D341Med (cell line): Measurements from ENCODE around the gene ATP13A2.
"Not testable (repeated sequence)": the region's sequence is repeated elsewhere in the genome, so short reads cannot be mapped to it uniquely, and the experiment has no call there.

Source experiments
- DNase-seq: peaks from one replicate; pipeline ENCODE4 v3.0.0; 2012; ENCODE audit warnings: low spot score

The ATP13A2 gene

GRCh38 chr1:16961297-16962133 lies 50.2 kb downstream of the ATP13A2 start:
- no peak for DNase-seq

- no peak for DNase-seq
These were observed 51.0 kb downstream of the ATP13A2 start for GRCh38 chr1:16960560-16961296.

GRCh38 chr1:16958475-16958874 lies 53.3 kb downstream of the ATP13A2 start:
- DNase-seq = no peak

GRCh38 chr1:16957731-16958130 lies 54.0 kb downstream of the ATP13A2 start:
- no peak for DNase-seq

GRCh38 chr1:16956775-16957174 lies 55.0 kb downstream of the ATP13A2 start:
- no peak for DNase-seq

GRCh38 chr1:16955186-16955585 lies 56.5 kb downstream of the ATP13A2 start:
- DNase-seq = no peak

GRCh38 chr1:16954579-16954978 lies 57.1 kb downstream of the ATP13A2 start:
- DNase-seq = no peak

GRCh38 chr1:16952376-16952775 lies 59.4 kb downstream of the ATP13A2 start:
- DNase-seq = not testable (repeated sequence)

GRCh38 chr1:16949026-16949425 lies 62.7 kb downstream of the ATP13A2 start:
- not testable (repeated sequence) for DNase-seq

- not testable (repeated sequence) for DNase-seq
These were observed 63.3 kb downstream of the ATP13A2 start for GRCh38 chr1:16948282-16948891.

- DNase-seq = no peak
These were observed 65.1 kb downstream of the ATP13A2 start for GRCh38 chr1:16946646-16947045.

- not testable (repeated sequence) for DNase-seq
These were observed 65.5 kb downstream of the ATP13A2 start for GRCh38 chr1:16946185-16946584.

- not testable (repeated sequence) for DNase-seq
These were observed 66.2 kb downstream of the ATP13A2 start for GRCh38 chr1:16945512-16945911.

GRCh38 chr1:16944038-16944437 lies 67.7 kb downstream of the ATP13A2 start:
- DNase-seq = no peak

- DNase-seq = not testable (repeated sequence)
These were observed 72.1 kb downstream of the ATP13A2 start for GRCh38 chr1:16939386-16940180.

- no peak for DNase-seq
These were observed 73.1 kb downstream of the ATP13A2 start for GRCh38 chr1:16938351-16939321.

GRCh38 chr1:16936580-16936979 lies 75.1 kb downstream of the ATP13A2 start:
- DNase-seq = not testable (repeated sequence)
